ENCODE data around the gene NYAP2.
A peak's percentile ranks its signal among the peaks of the same experiment; 100 is the strongest.

Gene NYAP2

DNA sequence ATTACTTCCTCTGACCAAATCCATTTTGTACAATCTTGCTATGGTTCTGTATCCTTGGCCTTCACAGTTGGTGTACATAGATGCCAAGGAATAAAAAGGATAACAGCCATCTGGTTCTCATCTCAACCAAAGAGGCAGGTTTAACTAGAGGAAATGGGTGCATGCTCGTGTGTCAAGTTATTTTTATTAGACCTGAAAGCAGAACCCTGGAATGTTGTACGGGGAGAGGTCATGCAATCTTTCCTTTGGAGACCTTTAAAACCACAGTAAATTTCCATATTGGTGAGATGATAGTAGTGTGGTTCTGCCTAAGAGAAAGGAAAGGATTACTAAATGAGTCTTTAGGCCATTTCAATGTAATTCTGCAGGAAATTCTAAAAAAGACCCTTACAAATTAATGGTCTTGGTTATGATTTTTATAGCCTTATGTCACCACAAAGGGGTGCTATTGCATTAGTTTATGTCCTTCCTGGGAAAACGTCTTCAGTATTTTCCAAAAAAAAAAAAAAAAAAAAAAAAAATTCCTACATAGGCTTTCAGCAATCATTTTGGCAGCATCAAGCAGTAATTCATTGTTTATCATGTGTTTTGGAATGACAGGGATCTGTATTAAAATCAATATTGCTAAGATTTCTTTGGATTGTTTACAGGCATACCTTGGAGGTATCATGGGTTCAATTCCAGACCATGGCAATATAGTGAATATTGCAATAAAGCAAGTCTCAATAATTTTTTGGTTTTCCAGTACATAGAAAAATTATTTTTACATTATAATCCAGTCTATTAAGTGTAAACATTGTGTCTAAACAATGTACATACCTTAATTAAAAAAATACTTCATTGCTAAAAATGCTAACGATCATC lies 270.8 kb downstream of the NYAP2 start:
- H4K91ac ChIP-seq (ENCODE audit: low read depth, low read length), result no peak overlapping the region
- H3K9me3 ChIP-seq (ENCODE audit: insufficient read depth, low read depth, low read length), result no peaks in the 10 kb centered on the region
- no peak overlapping the region for H2AK5ac ChIP-seq (ENCODE audit: low read length)
- no peak overlapping the region for H3K4ac ChIP-seq (ENCODE audit: low read depth, low read length)
- no peak overlapping the region for H4K8ac ChIP-seq (ENCODE audit: low read depth, low read length)
- no peaks in the 10 kb centered on the region for H3K79me1 ChIP-seq (ENCODE audit: low read length)
- no peak overlapping the region for H3K23ac ChIP-seq (ENCODE audit: low read length)
- no peak overlapping the region for H3K14ac ChIP-seq (ENCODE audit: low read length)
- H3K36me3 ChIP-seq (ENCODE audit: control insufficient read depth in 1 of 2, insufficient read depth in 2 of 2, low read length in 2 of 2), result no peaks in the 10 kb centered on the region
- H3K4me3 ChIP-seq (ENCODE audit: low read depth, low read length), result no peak overlapping the region
- no peak overlapping the region for H2BK5ac ChIP-seq (ENCODE audit: low read depth, low read length, poor library complexity)
- no peak overlapping the region for H3K4me2 ChIP-seq (ENCODE audit: low read length)
- H2AFZ ChIP-seq (ENCODE audit: insufficient read depth, low read length, poor library complexity), result no peak overlapping the region
- no peak overlapping the region for H3K27ac ChIP-seq (ENCODE audit: low read depth, low read length)
- no peak overlapping the region for H3K18ac ChIP-seq (ENCODE audit: low read length)
- DNase-seq, result peak in 1 of 2 donors; percentile 48
- no peaks in the 10 kb centered on the region for H3K27me3 ChIP-seq (ENCODE audit: insufficient read depth, low read length)
- WGBS (ENCODE audit: extremely low coverage, insufficient coverage, insufficient read length), result no CpG with 5 or more reads among the region's 4 CpGs
- no peak overlapping the region for H4K12ac ChIP-seq (ENCODE audit: low read depth, low read length)
- H2BK12ac ChIP-seq (ENCODE audit: low read length), result no peak overlapping the region
- no peak overlapping the region for H3K9ac ChIP-seq (ENCODE audit: low read length)
- no peaks in the 10 kb centered on the region for H3K79me2 ChIP-seq (ENCODE audit: control insufficient read depth, insufficient read depth, low read length, poor library complexity)
- no peak overlapping the region for H2BK120ac ChIP-seq (ENCODE audit: insufficient read depth, low read length, poor library complexity)
- H3K4me1 ChIP-seq (ENCODE audit: control insufficient read depth in 1 of 2, insufficient read depth in 2 of 2, low read length in 2 of 2), result no peaks in the 10 kb centered on the region

DNA sequence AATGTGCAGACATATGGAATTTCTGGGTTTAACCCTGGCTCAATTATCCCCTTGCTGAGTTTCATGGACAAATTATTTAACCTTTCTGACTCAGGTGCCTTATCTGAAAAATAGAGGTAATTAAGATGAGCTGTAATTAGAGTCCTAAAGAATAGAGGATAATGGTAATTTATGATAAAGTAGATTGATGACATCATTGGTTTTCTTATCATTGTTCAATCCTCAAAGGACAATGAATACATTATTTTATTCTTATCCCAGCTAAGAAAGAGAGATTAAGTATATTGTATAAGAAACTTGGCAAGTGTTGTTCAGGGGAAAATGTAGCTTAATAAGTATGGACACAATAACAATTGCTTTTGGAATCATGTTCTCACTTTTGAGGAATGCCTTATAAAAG lies 279.3 kb downstream of the NYAP2 start:
- Histone ChIP-seq H3K79me2 (ENCODE audit: control insufficient read depth, insufficient read depth, low read length, poor library complexity) (no peaks in the 10 kb centered on the region), H3K18ac (ENCODE audit: low read length) (no peak overlapping the region), H3K4me3 (ENCODE audit: low read depth, low read length) (no peak overlapping the region), H2AFZ (ENCODE audit: insufficient read depth, low read length, poor library complexity) (no peak overlapping the region), H3K36me3 (ENCODE audit: control insufficient read depth in 1 of 2, insufficient read depth in 2 of 2, low read length in 2 of 2) (no peaks in the 10 kb centered on the region), H3K9ac (ENCODE audit: low read length) (no peak overlapping the region), H3K27ac (ENCODE audit: low read depth, low read length) (no peak overlapping the region), H3K27me3 (ENCODE audit: insufficient read depth, low read length) (no peaks in the 10 kb centered on the region), H2BK12ac (ENCODE audit: low read length) (no peak overlapping the region), H2BK120ac (ENCODE audit: insufficient read depth, low read length, poor library complexity) (no peak overlapping the region), H3K23ac (ENCODE audit: low read length) (no peak overlapping the region), H2AK5ac (ENCODE audit: low read length) (no peak overlapping the region), H3K4me2 (ENCODE audit: low read length) (no peak overlapping the region), H4K8ac (ENCODE audit: low read depth, low read length) (no peak overlapping the region), H3K4me1 (ENCODE audit: control insufficient read depth in 1 of 2, insufficient read depth in 2 of 2, low read length in 2 of 2) (no peaks in the 10 kb centered on the region), H4K91ac (ENCODE audit: low read depth, low read length) (no peak overlapping the region), H3K4ac (ENCODE audit: low read depth, low read length) (no peak overlapping the region), H4K12ac (ENCODE audit: low read depth, low read length) (no peak overlapping the region), H3K14ac (ENCODE audit: low read length) (no peak overlapping the region), H3K79me1 (ENCODE audit: low read length) (no peaks in the 10 kb centered on the region), H2BK5ac (ENCODE audit: low read depth, low read length, poor library complexity) (no peak overlapping the region), H3K9me3 (ENCODE audit: insufficient read depth, low read depth, low read length) (no peaks in the 10 kb centered on the region)
- no peak for DNase-seq

GRCh38 chr2:225683258-225683657 lies 283.7 kb downstream of the NYAP2 start:
- H2AFZ ChIP-seq (ENCODE audit: insufficient read depth, low read length, poor library complexity), result no peak overlapping the region
- no peaks in the 10 kb centered on the region for H3K79me2 ChIP-seq (ENCODE audit: control insufficient read depth, insufficient read depth, low read length, poor library complexity)
- H3K23ac ChIP-seq (ENCODE audit: low read length), result no peak overlapping the region

GRCh38 chr2:225690153-225690552 lies 290.6 kb downstream of the NYAP2 start:
- Histone ChIP-seq H2AFZ (ENCODE audit: insufficient read depth, low read length, poor library complexity) (no peak overlapping the region), H3K4me1 (ENCODE audit: control insufficient read depth in 1 of 2, insufficient read depth in 2 of 2, low read length in 2 of 2) (no peaks in the 10 kb centered on the region), H3K27ac (ENCODE audit: low read depth, low read length) (no peak overlapping the region), H3K79me2 (ENCODE audit: control insufficient read depth, insufficient read depth, low read length, poor library complexity) (no peaks in the 10 kb centered on the region), H3K14ac (ENCODE audit: low read length) (no peak overlapping the region), H4K91ac (ENCODE audit: low read depth, low read length) (no peak overlapping the region), H2BK12ac (ENCODE audit: low read length) (no peak overlapping the region), H3K23ac (ENCODE audit: low read length) (no peak overlapping the region), H3K4me3 (ENCODE audit: low read depth, low read length) (no peak overlapping the region), H3K4ac (ENCODE audit: low read depth, low read length) (no peak overlapping the region), H2BK120ac (ENCODE audit: insufficient read depth, low read length, poor library complexity) (no peak overlapping the region), H3K36me3 (ENCODE audit: control insufficient read depth in 1 of 2, insufficient read depth in 2 of 2, low read length in 2 of 2) (no peaks in the 10 kb centered on the region), H3K18ac (ENCODE audit: low read length) (no peak overlapping the region), H2AK5ac (ENCODE audit: low read length) (no peak overlapping the region), H3K79me1 (ENCODE audit: low read length) (no peaks in the 10 kb centered on the region), H2BK5ac (ENCODE audit: low read depth, low read length, poor library complexity) (no peak overlapping the region), H3K9me3 (ENCODE audit: insufficient read depth, low read depth, low read length) (no peaks in the 10 kb centered on the region), H3K9ac (ENCODE audit: low read length) (no peak overlapping the region), H3K27me3 (ENCODE audit: insufficient read depth, low read length) (no peaks in the 10 kb centered on the region), H4K12ac (ENCODE audit: low read depth, low read length) (no peak overlapping the region), H4K8ac (ENCODE audit: low read depth, low read length) (no peak overlapping the region), H3K4me2 (ENCODE audit: low read length) (no peak overlapping the region)
- DNase-seq, result no peak
- no CpG with 5 or more reads among the region's 1 CpG for WGBS (ENCODE audit: extremely low coverage, insufficient coverage, insufficient read length)

More at GRCh38 chr2:225683258-225683657, 283.7 kb downstream of the NYAP2 start:
- Histone ChIP-seq H2AK5ac (ENCODE audit: low read length) (no peak overlapping the region), H3K4me1 (ENCODE audit: control insufficient read depth in 1 of 2, insufficient read depth in 2 of 2, low read length in 2 of 2) (no peaks in the 10 kb centered on the region), H3K4me2 (ENCODE audit: low read length) (no peak overlapping the region), H4K8ac (ENCODE audit: low read depth, low read length) (no peak overlapping the region), H3K27me3 (ENCODE audit: insufficient read depth, low read length) (no peaks in the 10 kb centered on the region), H3K79me1 (ENCODE audit: low read length) (no peaks in the 10 kb centered on the region), H4K12ac (ENCODE audit: low read depth, low read length) (no peak overlapping the region), H4K91ac (ENCODE audit: low read depth, low read length) (no peak overlapping the region), H3K4me3 (ENCODE audit: low read depth, low read length) (no peak overlapping the region), H2BK12ac (ENCODE audit: low read length) (no peak overlapping the region), H3K4ac (ENCODE audit: low read depth, low read length) (no peak overlapping the region), H2BK120ac (ENCODE audit: insufficient read depth, low read length, poor library complexity) (no peak overlapping the region), H3K14ac (ENCODE audit: low read length) (no peak overlapping the region), H3K9me3 (ENCODE audit: insufficient read depth, low read depth, low read length) (no peaks in the 10 kb centered on the region), H3K9ac (ENCODE audit: low read length) (no peak overlapping the region), H3K18ac (ENCODE audit: low read length) (no peak overlapping the region), H2BK5ac (ENCODE audit: low read depth, low read length, poor library complexity) (no peak overlapping the region), H3K36me3 (ENCODE audit: control insufficient read depth in 1 of 2, insufficient read depth in 2 of 2, low read length in 2 of 2) (no peaks in the 10 kb centered on the region), H3K27ac (ENCODE audit: low read depth, low read length) (no peak overlapping the region)
- DNase-seq, result no peak
- no CpG with 5 or more reads among the region's 2 CpGs for WGBS (ENCODE audit: extremely low coverage, insufficient coverage, insufficient read length)
